ENCODE measurements around the gene OR10P1. TPM values are rescaled to one million over a fixed set of nuclear protein-coding genes. Genes with fewer than 3 reads are reported as not detected.

Gene OR10P1
- total RNA-seq, 2 experiments from 2014 or later: not detected

DNA sequence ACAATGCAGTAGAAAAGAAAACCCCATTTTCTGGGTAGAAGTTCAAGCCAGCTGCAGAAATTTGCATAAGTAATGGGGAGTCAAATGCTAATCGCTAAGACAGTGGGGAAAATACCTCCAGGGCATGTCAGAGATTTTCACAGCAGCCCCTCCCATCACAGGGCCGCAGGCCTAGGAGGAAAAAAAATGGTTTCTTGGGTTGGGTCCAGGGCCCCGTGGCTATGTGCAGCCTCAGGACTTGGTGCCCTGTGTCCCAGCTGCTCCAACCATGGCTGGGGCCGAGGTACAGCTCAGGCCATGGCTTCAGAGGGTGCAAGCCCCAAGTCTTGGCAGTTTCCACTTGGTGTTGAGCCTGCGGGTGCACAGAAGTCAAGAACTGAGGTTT, 14.6 kb downstream of the OR10P1 start:
- ATAC-seq (no peak), DNase-seq (no peak)
- Mint-ChIP-seq H3K4me3 (no peak overlapping the region), H3K36me3 (ENCODE audit: low read depth) (peaks cover 16% of the 10 kb centered on the region), H3K4me1 (peaks cover 31% of the 10 kb centered on the region), H3K27me3 (no peaks in the 10 kb centered on the region), H3K9me3 (ENCODE audit: low read depth) (peaks cover 22% of the 10 kb centered on the region), H3K27ac (no peak overlapping the region)
- CTCF ChIA-PET: no interaction called here
- POLR2A ChIA-PET: no interaction called here
- intact Hi-C loops (cut with DNase I, micrococcal nuclease): no loop called here

- Mint-ChIP-seq H3K4me3 (no peak overlapping the region), H3K36me3 (ENCODE audit: low read depth) (peaks cover 16% of the 10 kb centered on the region), H3K27me3 (peaks cover 2% of the 10 kb centered on the region), H3K9me3 (ENCODE audit: low read depth) (peaks cover 22% of the 10 kb centered on the region), H3K27ac (no peak overlapping the region), H3K4me1 (peaks cover 24% of the 10 kb centered on the region)
- ChIA-PET CTCF (interaction anchor here (0.7 kb wide), 1 partner anchor 10 kb away, joined by 3 read pairs; no protein-coding TSS in a partner anchor), POLR2A (no interaction called here)
- DNase-seq (peak; percentile 46), ATAC-seq (peak; percentile 90)
- intact Hi-C loops (cut with DNase I, micrococcal nuclease): loop anchor here in 1 of 2 experiments (1.0 kb wide), 1 partner anchor 28 kb away; no protein-coding TSS in a partner anchor
Observed at GRCh38 chr12:55652352-55652751, 15.7 kb downstream of the OR10P1 start.

DNA sequence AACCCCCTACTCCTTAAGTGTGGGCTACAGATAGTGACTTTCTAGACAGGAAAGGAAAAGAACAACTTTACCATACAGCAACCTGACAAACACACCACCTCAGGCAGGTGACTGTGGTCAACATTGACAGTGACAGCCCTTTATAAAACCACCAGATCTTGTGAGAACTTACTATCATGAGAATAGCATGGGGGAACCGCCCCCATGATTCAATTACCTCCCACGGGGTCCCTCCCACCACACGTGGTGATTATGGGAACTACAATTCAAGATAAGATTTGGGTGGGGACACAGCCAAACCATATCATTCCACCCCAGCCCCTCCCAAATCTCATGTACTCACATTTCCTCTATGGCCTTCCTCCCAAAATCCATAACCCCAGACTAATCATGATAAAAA, 16.3 kb downstream of the OR10P1 start:
- ChIA-PET POLR2A (no interaction called here), CTCF (no interaction called here)
- Mint-ChIP-seq H3K4me1 (peaks cover 24% of the 10 kb centered on the region), H3K27ac (no peak overlapping the region), H3K4me3 (no peak overlapping the region), H3K36me3 (ENCODE audit: low read depth) (peaks cover 16% of the 10 kb centered on the region), H3K9me3 (ENCODE audit: low read depth) (peaks cover 21% of the 10 kb centered on the region), H3K27me3 (peaks cover 2% of the 10 kb centered on the region)
- ATAC-seq (no peak), DNase-seq (no peak)
- intact Hi-C loops (cut with DNase I, micrococcal nuclease): no loop called here

DNA sequence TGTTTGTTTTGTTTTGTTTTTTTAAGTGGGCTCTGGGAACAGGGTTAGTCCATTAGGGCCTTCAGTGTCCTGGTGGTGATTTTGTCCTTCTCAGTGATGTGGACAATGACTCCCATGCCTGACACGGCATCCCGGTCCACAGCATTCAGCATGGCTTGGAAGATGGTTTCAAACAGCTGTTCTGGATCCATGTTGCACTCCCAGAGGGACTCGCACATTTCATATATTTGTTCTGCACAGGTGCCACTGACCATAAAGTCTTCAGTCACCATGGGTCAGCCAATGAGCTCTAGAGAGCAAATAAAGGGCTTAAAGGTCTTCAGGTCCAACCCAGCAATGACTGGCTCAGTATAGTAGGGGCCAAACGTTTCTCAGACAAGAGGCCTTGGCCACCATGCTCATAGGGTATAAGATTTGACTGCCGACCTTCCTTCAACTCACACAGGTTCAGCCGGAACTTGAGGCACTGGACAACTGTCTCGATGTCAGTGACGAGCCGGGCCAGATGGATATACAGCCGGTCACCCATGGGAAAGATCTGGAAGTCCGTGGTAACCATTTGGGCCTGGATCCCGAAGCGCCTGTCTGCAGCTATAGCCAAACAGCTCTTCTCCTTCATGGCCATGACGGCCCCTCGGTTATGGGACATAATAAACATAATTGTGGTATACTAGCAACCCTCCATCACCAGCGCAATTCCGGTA, 18.0 kb downstream of the OR10P1 start:
- intact Hi-C loops (cut with DNase I, micrococcal nuclease): loop anchor here in 1 of 2 experiments (5.0 kb wide), 1 partner anchor 63 kb away; the partner anchor contains the start of gene BLOC1S1
- ChIA-PET POLR2A (interaction anchor here (0.6 kb wide), 1 partner anchor 24 kb away, joined by 5 read pairs; no protein-coding TSS in a partner anchor), CTCF (interaction anchor here (1.1 to 5.3 kb wide), 3 partner anchors 9 to 62 kb away, joined by 3 to 95 read pairs (median 5); no protein-coding TSS in a partner anchor)

DNA sequence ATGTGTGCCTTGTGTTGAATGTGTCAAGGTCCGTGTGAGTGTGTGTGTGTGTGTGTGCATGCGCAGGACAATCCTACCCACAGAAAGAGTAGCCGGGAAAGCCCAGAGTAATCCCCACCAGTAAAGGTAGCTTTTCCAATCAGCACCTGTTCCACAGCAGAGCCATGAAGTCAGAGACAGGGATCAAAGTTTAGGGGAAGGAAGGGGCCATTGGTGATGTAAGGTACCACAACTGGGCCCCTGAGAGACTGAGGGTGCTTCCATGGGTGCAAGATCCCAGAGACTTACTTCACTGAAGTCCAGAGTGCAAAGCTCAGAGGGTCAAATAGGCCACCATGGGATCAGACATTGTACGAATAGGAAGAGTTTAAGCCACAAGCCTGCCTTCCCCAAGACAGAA, 20.5 kb downstream of the OR10P1 start:
- ATAC-seq: no peak
- H3K27ac Mint-ChIP-seq: no peak overlapping the region
- peaks cover 4% of the 10 kb centered on the region for H3K36me3 Mint-ChIP-seq (ENCODE audit: low read depth)
- CTCF ChIA-PET: interaction anchor here (0.5 to 5.3 kb wide), 16 partner anchors 12 to 1079 kb away, joined by 3 to 95 read pairs (median 6); no protein-coding TSS in a partner anchor
- intact Hi-C loops (cut with DNase I, micrococcal nuclease): loop anchor here (2.0 to 5.0 kb wide), 2 partner anchors 38 to 60 kb away; partner anchors contain the start of gene BLOC1S1 (in 1 of the 2)
- H3K4me3 Mint-ChIP-seq: no peak overlapping the region
- POLR2A ChIA-PET: no interaction called here
- H3K4me1 Mint-ChIP-seq: peaks cover 9% of the 10 kb centered on the region
- DNase-seq: no peak
- H3K27me3 Mint-ChIP-seq: peaks cover 2% of the 10 kb centered on the region
- peaks cover 8% of the 10 kb centered on the region for H3K9me3 Mint-ChIP-seq (ENCODE audit: low read depth)

More for the DNA sequence above, 18.0 kb downstream of the OR10P1 start:
- Mint-ChIP-seq H3K27ac (no peak overlapping the region), H3K27me3 (peaks cover 2% of the 10 kb centered on the region), H3K36me3 (ENCODE audit: low read depth) (peaks cover 8% of the 10 kb centered on the region), H3K9me3 (ENCODE audit: low read depth) (peaks cover 17% of the 10 kb centered on the region), H3K4me3 (no peak overlapping the region), H3K4me1 (peaks cover 24% of the 10 kb centered on the region)
- DNase-seq: no peak
- no peak for ATAC-seq

- CTCF ChIA-PET: interaction anchor here (0.8 to 5.3 kb wide), 4 partner anchors 8 to 374 kb away, joined by 3 to 95 read pairs (median 14); no protein-coding TSS in a partner anchor
Observed at GRCh38 chr12:55658212-55658611, 21.5 kb downstream of the OR10P1 start.

DNA sequence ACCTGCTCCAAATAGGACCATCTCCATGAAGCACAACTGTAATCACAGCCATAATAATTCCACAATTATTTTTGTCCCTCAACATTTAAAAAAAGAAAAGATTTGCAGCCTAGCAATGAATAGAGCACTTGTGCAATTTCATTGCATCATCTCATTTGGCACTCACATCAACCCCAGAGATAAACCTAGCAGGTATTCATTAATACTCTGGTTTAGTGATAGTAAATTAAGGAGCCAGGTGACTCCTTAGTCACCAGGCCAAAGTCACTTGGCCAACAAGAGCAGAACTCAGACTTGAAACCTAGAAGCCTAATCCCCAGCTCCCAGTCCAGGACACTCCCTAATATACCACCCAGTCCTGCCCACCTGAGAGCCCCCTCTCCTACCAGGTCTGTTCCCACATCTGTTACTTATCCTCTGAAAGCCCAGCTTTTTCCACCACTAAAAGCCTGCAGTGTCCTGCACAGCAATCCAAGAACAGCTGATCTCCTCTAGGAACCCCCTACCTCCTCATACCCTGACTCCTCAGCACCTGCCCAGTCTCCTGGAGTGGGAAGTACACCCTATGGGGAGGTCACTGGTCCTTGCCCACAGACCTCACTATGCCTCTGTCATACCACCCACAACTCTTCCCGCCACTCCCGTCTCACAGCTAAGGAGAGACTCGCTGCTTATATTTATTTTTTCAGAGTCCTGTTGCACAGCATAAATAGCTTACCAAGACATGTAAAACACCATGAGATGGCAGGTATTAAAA, 22.1 kb downstream of the OR10P1 start:
- CTCF ChIA-PET: interaction anchor here (0.8 to 5.3 kb wide), 4 partner anchors 9 to 374 kb away, joined by 3 to 95 read pairs (median 14); no protein-coding TSS in a partner anchor
- POLR2A ChIA-PET: no interaction called here
- intact Hi-C loops (cut with DNase I, micrococcal nuclease): loop anchor here (1.0 to 5.0 kb wide), 2 partner anchors 58 to 78 kb away; partner anchors contain the start of gene BLOC1S1 (in 1 of the 2)
- DNase-seq: no peak
- Mint-ChIP-seq H3K36me3 (ENCODE audit: low read depth) (no peaks in the 10 kb centered on the region), H3K27ac (no peak overlapping the region), H3K4me3 (no peak overlapping the region), H3K9me3 (ENCODE audit: low read depth) (no peaks in the 10 kb centered on the region), H3K4me1 (no peaks in the 10 kb centered on the region), H3K27me3 (peaks cover 2% of the 10 kb centered on the region)
- ATAC-seq: no peak

More at GRCh38 chr12:55658212-55658611, 21.5 kb downstream of the OR10P1 start:
- Mint-ChIP-seq H3K27ac (no peak overlapping the region), H3K4me3 (no peak overlapping the region), H3K27me3 (peaks cover 2% of the 10 kb centered on the region), H3K36me3 (ENCODE audit: low read depth) (no peaks in the 10 kb centered on the region), H3K4me1 (peaks cover under 1% of the 10 kb centered on the region), H3K9me3 (ENCODE audit: low read depth) (peaks cover under 1% of the 10 kb centered on the region)
- DNase-seq (no peak), ATAC-seq (no peak)
- POLR2A ChIA-PET: no interaction called here
- intact Hi-C loops (cut with DNase I, micrococcal nuclease): loop anchor here in 1 of 2 experiments (5.0 kb wide), 1 partner anchor 59 kb away; the partner anchor contains the start of gene BLOC1S1

DNA sequence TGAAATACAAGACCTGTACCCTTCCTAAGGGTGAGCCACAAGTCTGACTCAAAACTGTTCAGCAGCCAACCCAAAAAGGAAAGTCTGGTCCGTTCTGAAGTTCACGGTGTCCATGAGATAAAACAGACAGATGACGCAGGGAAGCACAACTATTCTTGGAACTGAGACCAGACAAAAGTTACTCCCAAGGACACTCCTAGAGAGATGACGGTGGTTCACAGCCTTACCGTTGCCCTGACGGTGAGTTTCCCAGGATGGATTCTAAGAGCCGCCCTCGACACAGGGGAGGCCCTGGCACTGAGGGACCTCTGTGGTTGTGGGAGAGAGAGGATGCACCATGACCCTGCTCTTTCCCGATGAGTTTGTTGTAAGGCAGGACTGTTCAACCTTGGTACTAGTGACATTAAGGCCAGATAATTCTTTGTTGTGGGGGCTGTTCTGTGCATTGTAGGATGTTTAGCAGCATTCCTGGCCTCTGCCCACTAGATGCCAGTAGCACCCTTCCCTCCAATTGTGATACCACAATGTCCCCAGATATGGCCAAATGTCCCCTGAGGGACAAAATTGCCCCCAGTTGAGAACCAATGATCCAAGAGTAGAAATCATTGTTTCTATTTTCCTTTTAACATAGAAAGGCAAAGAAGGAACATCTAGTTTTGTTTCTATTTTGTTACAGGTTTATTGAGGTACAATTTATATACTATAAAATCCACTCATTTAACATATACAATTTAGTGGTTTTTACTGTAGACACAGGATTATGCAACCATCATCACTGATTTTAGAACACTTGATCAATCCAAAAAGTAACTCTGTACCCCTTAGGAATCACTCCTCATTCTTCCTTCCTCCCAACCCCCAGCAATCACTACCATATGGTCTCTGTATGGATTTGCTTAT, 23.0 kb downstream of the OR10P1 start:
- H3K4me1 Mint-ChIP-seq: no peaks in the 10 kb centered on the region
- H3K27me3 Mint-ChIP-seq: peaks cover 2% of the 10 kb centered on the region
- POLR2A ChIA-PET: no interaction called here
- intact Hi-C loops (cut with DNase I, micrococcal nuclease): loop anchor here (1.0 to 5.0 kb wide), 3 partner anchors 58 to 78 kb away; partner anchors contain the start of gene BLOC1S1 (in 1 of the 2)
- H3K27ac Mint-ChIP-seq: no peak overlapping the region
- DNase-seq: peak; percentile 22
- H3K4me3 Mint-ChIP-seq: no peak overlapping the region
- no peaks in the 10 kb centered on the region for H3K9me3 Mint-ChIP-seq (ENCODE audit: low read depth)
- CTCF ChIA-PET: interaction anchor here (1.1 kb wide), 1 partner anchor 10 kb away, joined by 3 read pairs; no protein-coding TSS in a partner anchor
- no peaks in the 10 kb centered on the region for H3K36me3 Mint-ChIP-seq (ENCODE audit: low read depth)
- peak; percentile 44 for ATAC-seq

- Mint-ChIP-seq H3K27me3 (peaks cover 2% of the 10 kb centered on the region), H3K9me3 (ENCODE audit: low read depth) (no peaks in the 10 kb centered on the region), H3K4me1 (no peaks in the 10 kb centered on the region), H3K4me3 (no peak overlapping the region), H3K36me3 (ENCODE audit: low read depth) (no peaks in the 10 kb centered on the region), H3K27ac (no peak overlapping the region)
- ChIA-PET POLR2A (no interaction called here), CTCF (no interaction called here)
- DNase-seq: no peak
- intact Hi-C loops (cut with DNase I, micrococcal nuclease): no loop called here
- ATAC-seq: no peak
Observed at GRCh38 chr12:55663391-55663790, 26.7 kb downstream of the OR10P1 start.

DNA sequence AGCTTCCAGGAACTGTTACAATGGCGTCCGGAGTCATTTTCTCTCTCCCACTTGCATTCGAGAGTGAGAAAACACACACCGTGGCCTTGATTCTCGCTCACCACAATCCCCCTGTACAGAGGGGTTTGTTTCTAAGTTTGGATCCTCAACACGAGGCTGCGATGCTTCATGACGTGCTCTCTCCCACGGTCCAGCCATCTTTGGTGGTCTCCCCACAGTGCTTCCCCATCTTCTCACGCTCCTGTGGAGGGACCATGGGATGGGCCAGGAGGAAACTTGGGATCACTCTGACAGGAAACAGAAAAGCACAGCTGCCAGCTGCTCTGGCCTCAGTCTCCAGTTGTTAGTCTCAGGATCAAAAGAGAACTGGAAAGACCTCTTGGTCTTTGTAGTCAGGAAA, 28.1 kb downstream of the OR10P1 start:
- CTCF ChIA-PET: no interaction called here
- DNase-seq (no peak), ATAC-seq (no peak)
- POLR2A ChIA-PET: no interaction called here
- Mint-ChIP-seq H3K36me3 (ENCODE audit: low read depth) (no peaks in the 10 kb centered on the region), H3K4me3 (no peak overlapping the region), H3K9me3 (ENCODE audit: low read depth) (no peaks in the 10 kb centered on the region), H3K4me1 (no peaks in the 10 kb centered on the region), H3K27ac (no peak overlapping the region), H3K27me3 (peaks cover 2% of the 10 kb centered on the region)
- intact Hi-C loops (cut with DNase I, micrococcal nuclease): no loop called here

Data from activated CD4-positive, alpha-beta T cell treated with anti-CD3 and anti-CD28 coated beads for 36 hours (primary cell).